GM12875 (cell line): ENCODE measurements around the gene ATP1A2.

Source experiments
- H3K4me3 ChIP-seq: one replicate; pipeline ENCODE4 v1.5.1; 2011; ENCODE audit warnings: low read depth, low read length, control low read depth
- TF ChIP-seq, protein P1 (sequence below): IDR thresholded peaks from 2 replicates; pipeline ENCODE4 v1.5.1; 2011; ENCODE audit warnings: low read depth, mild to moderate bottlenecking, control low read depth, inconsistent platforms, low read length, moderate library complexity, borderline replicate concordance; ENCODE audit not compliant: insufficient read depth

The ATP1A2 gene

DNA sequence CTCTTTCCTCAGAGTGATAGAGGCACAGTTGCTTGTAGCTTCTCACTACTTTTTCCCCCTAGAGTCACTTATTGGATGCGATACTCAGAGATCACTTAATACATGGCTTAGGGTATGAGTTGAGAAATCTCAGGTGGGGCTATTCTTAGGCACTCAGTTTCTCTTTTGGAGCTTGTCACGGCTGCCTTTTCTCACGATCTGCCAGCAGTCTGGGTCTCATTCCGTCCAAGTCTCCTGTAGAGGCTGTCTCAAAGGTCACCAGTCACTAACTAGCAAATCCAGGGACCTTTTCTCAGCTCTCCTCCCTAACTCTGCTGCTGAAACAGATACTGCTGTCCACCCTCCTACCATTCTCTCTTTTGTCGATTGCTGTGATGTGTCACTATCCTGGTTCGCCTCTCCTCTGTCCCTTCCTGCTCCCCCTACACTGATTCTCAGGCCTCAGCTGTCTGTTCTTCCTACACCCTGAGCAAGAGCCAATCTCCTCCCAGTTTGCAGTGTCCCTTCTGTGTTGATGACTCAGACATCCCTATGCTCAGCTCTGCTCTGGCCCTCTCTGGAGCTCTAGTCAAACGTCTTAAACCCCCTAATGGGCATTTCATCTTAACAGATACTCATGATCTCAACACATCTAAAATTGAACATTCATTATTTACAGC is 12.4 kb downstream of the ATP1A2 start:
- TF ChIP-seq, protein P1, sequence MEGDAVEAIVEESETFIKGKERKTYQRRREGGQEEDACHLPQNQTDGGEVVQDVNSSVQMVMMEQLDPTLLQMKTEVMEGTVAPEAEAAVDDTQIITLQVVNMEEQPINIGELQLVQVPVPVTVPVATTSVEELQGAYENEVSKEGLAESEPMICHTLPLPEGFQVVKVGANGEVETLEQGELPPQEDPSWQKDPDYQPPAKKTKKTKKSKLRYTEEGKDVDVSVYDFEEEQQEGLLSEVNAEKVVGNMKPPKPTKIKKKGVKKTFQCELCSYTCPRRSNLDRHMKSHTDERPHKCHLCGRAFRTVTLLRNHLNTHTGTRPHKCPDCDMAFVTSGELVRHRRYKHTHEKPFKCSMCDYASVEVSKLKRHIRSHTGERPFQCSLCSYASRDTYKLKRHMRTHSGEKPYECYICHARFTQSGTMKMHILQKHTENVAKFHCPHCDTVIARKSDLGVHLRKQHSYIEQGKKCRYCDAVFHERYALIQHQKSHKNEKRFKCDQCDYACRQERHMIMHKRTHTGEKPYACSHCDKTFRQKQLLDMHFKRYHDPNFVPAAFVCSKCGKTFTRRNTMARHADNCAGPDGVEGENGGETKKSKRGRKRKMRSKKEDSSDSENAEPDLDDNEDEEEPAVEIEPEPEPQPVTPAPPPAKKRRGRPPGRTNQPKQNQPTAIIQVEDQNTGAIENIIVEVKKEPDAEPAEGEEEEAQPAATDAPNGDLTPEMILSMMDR: no peak
- H3K4me3 ChIP-seq: no peak overlapping the region

GRCh38 chr1:160128636-160129035 is 13.1 kb downstream of the ATP1A2 start:
- TF ChIP-seq, protein P1: no peak
- no peak overlapping the region for H3K4me3 ChIP-seq

GRCh38 chr1:160129046-160129445 is 13.5 kb downstream of the ATP1A2 start:
- no peak overlapping the region for H3K4me3 ChIP-seq
- TF ChIP-seq, protein P1: no peak

DNA sequence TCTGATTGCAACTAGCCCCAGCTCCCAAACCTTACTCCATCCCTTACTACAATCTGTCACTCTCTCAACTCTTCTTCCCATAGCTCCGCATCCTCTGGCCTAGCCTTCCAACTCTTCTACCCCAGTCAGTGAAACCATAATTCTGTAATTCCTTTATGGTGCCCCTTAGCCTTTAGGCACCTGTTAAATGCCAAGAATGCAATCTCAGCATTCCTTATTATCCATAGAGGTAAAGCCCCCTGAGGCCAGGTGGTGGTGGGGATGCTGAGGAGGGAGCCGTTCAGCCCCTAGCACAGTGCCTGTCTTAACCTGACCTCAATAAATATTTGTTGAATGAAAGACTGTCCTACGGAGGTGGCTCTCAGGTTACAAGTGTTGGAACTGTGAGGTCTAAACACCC is 14.0 kb downstream of the ATP1A2 start:
- TF ChIP-seq, protein P1: no peak
- H3K4me3 ChIP-seq: no peak overlapping the region

DNA sequence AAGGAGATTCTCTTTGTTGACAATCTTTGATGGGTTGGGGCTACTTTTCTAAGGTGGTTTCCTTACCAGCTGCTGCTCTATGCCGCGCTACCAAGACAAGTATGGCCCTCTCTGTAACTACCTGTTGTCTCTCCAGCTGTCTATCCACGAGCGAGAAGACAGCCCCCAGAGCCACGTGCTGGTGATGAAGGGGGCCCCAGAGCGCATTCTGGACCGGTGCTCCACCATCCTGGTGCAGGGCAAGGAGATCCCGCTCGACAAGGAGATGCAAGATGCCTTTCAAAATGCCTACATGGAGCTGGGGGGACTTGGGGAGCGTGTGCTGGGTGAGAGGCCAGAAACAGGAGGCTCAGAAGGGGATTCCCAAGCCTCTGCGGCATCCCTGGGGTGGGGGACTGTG is 14.4 kb downstream of the ATP1A2 start:
- no peak overlapping the region for H3K4me3 ChIP-seq
- TF ChIP-seq, protein P1: no peak

DNA sequence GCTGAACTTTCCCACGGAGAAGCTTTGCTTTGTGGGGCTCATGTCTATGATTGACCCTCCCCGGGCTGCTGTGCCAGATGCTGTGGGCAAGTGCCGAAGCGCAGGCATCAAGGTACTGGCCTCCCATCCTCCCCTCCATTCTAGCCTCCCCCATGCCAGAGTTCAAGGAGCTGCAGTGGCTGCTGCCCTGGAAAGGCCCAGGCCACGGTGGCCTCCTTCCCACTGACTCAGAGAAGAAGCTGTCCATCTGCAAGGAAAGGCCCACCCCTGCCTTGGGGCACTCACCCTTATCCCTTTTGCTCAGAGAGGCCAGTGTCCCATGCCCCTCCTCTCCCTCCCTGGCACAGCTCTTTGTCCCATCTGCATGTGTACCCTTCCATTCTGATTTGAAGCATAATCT is 14.9 kb downstream of the ATP1A2 start:
- H3K4me3 ChIP-seq: no peak overlapping the region
- TF ChIP-seq, protein P1: no peak

DNA sequence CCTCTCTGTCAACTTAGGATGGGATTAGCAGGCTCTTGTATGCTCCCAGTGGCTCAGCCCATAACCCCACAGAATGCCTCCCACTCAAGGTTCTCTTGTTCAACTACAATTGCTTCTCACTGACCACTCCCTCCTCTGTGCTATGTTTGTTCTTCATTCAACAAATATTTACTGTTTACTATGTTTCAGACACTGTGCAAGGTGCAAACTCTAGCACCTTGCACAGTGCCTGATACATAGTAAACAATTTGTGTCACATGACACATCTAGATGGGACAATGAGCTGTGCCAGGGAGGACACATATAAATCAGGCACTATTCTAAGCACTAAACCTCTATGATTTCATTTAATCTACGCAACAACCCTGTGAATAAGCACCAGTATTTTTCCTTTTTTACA is 15.4 kb downstream of the ATP1A2 start:
- no peak overlapping the region for H3K4me3 ChIP-seq
- TF ChIP-seq, protein P1: no peak
